ENCODE measurements around the gene ATP10A. TPM values are rescaled to one million over a fixed set of nuclear protein-coding genes. Genes with fewer than 3 reads are reported as not detected.

ATP10A gene
- total RNA-seq, 1 donor from 2014 or later: 3.2 TPM

DNA sequence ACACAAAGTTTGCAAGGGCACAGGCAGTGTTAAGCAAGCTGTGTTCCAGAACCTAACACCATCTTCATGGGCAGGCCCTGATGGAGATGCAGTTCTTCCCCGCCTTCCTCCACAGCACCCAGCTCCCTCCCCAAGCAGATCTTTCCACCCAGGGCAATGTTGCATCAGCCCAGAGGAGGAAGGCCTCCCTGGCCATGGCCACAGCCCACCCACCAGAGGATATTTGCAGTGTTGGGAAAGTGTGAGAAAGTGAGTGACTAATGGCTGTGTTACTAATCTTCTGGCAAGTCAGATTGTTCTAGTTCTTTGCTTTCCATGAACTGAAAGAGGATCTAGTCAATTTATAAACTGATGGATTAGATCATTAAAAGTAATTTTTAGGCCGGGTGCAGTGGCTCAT, 42.0 kb upstream of the ATP10A start:
- H3K27ac ChIP-seq: no peak overlapping the region
- H3K9me3 ChIP-seq: no peaks in the 10 kb centered on the region
- no peaks in the 10 kb centered on the region for H3K27me3 ChIP-seq
- no peak for TF ChIP-seq POLR2AphosphoS5 (IDR thresholded peaks at IDR 0.05; ENCODE audit: insufficient read depth in 1 of 2, low read depth in 1 of 2)
- no peak for DNase-seq (ENCODE audit: extremely low spot score in 2 of 2)
- H3K4me1 ChIP-seq: no peaks in the 10 kb centered on the region
- H3K36me3 ChIP-seq: no peaks in the 10 kb centered on the region
- intact Hi-C loops (cut with DNase I): no loop called here
- no peak overlapping the region for H3K4me3 ChIP-seq

DNA sequence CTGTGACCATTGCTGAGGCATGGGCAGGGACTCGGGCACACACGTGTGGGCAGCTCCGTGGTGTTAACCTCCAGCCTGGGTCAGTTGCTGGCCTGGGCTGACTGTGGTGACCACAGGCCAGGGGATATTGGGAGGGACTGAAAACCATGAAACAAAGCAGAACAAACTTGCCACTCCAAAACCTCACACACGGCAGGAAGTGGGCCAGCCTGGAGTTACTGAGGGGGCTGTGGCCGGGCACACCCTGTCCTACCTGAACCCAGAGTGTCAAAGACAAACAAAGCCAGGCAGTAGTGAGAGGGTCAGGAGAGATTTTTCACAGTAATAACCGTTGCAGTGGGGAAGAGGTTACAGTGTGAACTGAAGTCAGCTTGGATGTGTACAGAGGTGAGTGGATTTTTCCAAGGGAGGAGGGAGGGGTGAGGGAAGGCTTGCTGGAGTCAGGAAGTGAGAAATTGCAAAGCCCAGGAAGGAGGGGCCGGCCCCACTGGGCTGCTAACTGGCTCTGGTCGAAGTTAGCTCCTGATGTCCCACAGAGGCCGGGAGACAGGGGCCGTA, 40.0 kb upstream of the ATP10A start:
- H3K36me3 ChIP-seq: no peaks in the 10 kb centered on the region
- no peak for DNase-seq (ENCODE audit: extremely low spot score in 2 of 2)
- no peaks in the 10 kb centered on the region for H3K4me1 ChIP-seq
- H3K27me3 ChIP-seq: no peaks in the 10 kb centered on the region
- H3K4me3 ChIP-seq: no peak overlapping the region
- H3K27ac ChIP-seq: no peak overlapping the region
- TF ChIP-seq, protein P1, sequence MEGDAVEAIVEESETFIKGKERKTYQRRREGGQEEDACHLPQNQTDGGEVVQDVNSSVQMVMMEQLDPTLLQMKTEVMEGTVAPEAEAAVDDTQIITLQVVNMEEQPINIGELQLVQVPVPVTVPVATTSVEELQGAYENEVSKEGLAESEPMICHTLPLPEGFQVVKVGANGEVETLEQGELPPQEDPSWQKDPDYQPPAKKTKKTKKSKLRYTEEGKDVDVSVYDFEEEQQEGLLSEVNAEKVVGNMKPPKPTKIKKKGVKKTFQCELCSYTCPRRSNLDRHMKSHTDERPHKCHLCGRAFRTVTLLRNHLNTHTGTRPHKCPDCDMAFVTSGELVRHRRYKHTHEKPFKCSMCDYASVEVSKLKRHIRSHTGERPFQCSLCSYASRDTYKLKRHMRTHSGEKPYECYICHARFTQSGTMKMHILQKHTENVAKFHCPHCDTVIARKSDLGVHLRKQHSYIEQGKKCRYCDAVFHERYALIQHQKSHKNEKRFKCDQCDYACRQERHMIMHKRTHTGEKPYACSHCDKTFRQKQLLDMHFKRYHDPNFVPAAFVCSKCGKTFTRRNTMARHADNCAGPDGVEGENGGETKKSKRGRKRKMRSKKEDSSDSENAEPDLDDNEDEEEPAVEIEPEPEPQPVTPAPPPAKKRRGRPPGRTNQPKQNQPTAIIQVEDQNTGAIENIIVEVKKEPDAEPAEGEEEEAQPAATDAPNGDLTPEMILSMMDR (IDR thresholded peaks at IDR 0.05): no peak
- TF ChIP-seq POLR2AphosphoS5 (IDR thresholded peaks at IDR 0.05; ENCODE audit: insufficient read depth in 1 of 2, low read depth in 1 of 2) (no peak), POLR2A (IDR thresholded peaks at IDR 0.05) (no peak)
- intact Hi-C loops (cut with DNase I): no loop called here
- H3K9me3 ChIP-seq: no peaks in the 10 kb centered on the region

GRCh38 chr15:25901811-25902605, 38.9 kb upstream of the ATP10A start:
- no peaks in the 10 kb centered on the region for H3K9me3 ChIP-seq
- no peak overlapping the region for H3K27ac ChIP-seq
- no peak for DNase-seq (ENCODE audit: extremely low spot score in 2 of 2)
- intact Hi-C loops (cut with DNase I): no loop called here
- H3K4me1 ChIP-seq: no peaks in the 10 kb centered on the region
- H3K27me3 ChIP-seq: no peaks in the 10 kb centered on the region
- no peak overlapping the region for H3K4me3 ChIP-seq
- H3K36me3 ChIP-seq: no peaks in the 10 kb centered on the region
- TF ChIP-seq POLR2AphosphoS5 (IDR thresholded peaks at IDR 0.05; ENCODE audit: insufficient read depth in 1 of 2, low read depth in 1 of 2) (no peak), POLR2A (IDR thresholded peaks at IDR 0.05) (no peak)
- TF ChIP-seq, protein P1 (IDR thresholded peaks at IDR 0.05): no peak

DNA sequence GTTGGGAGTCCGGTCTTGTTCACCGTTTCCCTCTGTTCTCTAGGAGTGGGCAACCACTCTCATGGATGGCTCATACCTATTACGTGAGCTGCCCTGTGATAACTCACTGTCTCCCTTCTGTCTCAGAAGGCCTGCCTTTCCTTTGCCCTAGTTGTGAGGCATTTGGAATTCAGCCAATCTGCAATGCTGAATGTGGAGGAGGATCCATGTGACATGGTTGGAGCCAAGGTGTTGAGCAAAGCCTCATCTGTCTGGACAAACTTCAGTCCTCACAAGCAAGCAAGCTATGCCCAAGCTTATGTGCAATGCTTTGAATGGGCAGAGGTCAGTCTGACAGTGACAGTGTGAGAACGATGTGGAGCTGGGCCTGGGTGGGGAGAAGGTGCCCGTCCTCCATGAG, 37.8 kb upstream of the ATP10A start:
- Histone ChIP-seq H3K4me1 (no peaks in the 10 kb centered on the region), H3K9me3 (no peaks in the 10 kb centered on the region), H3K4me3 (no peak overlapping the region), H3K27me3 (no peaks in the 10 kb centered on the region), H3K36me3 (no peaks in the 10 kb centered on the region), H3K27ac (no peak overlapping the region)
- TF ChIP-seq POLR2AphosphoS5 (IDR thresholded peaks at IDR 0.05; ENCODE audit: insufficient read depth in 1 of 2, low read depth in 1 of 2) (no peak), POLR2A (IDR thresholded peaks at IDR 0.05) (no peak)
- TF ChIP-seq, protein P1 (IDR thresholded peaks at IDR 0.05): no peak
- no peak for DNase-seq (ENCODE audit: extremely low spot score in 2 of 2)
- intact Hi-C loops (cut with DNase I): no loop called here

DNA sequence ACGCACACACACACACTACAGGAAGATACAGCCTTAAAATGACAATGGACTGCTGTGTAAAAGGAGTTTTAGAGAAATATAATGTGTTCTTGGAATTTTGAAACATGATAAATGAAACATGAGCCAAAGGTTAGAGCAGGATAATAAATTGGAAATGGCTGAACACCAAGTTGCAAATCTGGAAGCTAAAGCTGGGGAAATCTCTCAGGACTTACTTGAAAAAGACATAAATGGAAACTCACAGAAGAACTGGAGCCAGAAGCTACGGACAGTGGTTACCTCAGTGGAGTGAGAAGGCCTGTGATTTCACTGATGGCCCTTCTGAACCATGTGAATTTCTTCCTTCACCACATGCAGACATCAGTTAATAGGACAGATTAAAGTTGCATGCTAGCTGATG, 37.3 kb upstream of the ATP10A start:
- no peaks in the 10 kb centered on the region for H3K27me3 ChIP-seq
- H3K9me3 ChIP-seq: no peaks in the 10 kb centered on the region
- no peak overlapping the region for H3K27ac ChIP-seq
- DNase-seq (ENCODE audit: extremely low spot score in 2 of 2): no peak
- no peak overlapping the region for H3K4me3 ChIP-seq
- intact Hi-C loops (cut with DNase I): no loop called here
- no peaks in the 10 kb centered on the region for H3K4me1 ChIP-seq
- TF ChIP-seq, protein P1 (IDR thresholded peaks at IDR 0.05): no peak
- TF ChIP-seq POLR2A (IDR thresholded peaks at IDR 0.05) (no peak), POLR2AphosphoS5 (IDR thresholded peaks at IDR 0.05; ENCODE audit: insufficient read depth in 1 of 2, low read depth in 1 of 2) (no peak)
- no peaks in the 10 kb centered on the region for H3K36me3 ChIP-seq
